Measurements from ENCODE around the gene SDHAF1.

GRCh38 chr19:36010402-36010801, 15.4 kb downstream of the SDHAF1 start:
- TF ChIP-seq, protein P1, sequence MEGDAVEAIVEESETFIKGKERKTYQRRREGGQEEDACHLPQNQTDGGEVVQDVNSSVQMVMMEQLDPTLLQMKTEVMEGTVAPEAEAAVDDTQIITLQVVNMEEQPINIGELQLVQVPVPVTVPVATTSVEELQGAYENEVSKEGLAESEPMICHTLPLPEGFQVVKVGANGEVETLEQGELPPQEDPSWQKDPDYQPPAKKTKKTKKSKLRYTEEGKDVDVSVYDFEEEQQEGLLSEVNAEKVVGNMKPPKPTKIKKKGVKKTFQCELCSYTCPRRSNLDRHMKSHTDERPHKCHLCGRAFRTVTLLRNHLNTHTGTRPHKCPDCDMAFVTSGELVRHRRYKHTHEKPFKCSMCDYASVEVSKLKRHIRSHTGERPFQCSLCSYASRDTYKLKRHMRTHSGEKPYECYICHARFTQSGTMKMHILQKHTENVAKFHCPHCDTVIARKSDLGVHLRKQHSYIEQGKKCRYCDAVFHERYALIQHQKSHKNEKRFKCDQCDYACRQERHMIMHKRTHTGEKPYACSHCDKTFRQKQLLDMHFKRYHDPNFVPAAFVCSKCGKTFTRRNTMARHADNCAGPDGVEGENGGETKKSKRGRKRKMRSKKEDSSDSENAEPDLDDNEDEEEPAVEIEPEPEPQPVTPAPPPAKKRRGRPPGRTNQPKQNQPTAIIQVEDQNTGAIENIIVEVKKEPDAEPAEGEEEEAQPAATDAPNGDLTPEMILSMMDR (IDR thresholded peaks at IDR 0.05 in 2 of 3, conservative IDR thresholded peaks at IDR 0.05 in 1 of 3; ENCODE audit: borderline replicate concordance in 1 of 3, insufficient read depth in 1 of 3, low read depth in 2 of 3, low read length in 2 of 3) = no peak
- TF ChIP-seq EZH2 (IDR thresholded peaks at IDR 0.05) = no peak
- TF ChIP-seq, protein P2, sequence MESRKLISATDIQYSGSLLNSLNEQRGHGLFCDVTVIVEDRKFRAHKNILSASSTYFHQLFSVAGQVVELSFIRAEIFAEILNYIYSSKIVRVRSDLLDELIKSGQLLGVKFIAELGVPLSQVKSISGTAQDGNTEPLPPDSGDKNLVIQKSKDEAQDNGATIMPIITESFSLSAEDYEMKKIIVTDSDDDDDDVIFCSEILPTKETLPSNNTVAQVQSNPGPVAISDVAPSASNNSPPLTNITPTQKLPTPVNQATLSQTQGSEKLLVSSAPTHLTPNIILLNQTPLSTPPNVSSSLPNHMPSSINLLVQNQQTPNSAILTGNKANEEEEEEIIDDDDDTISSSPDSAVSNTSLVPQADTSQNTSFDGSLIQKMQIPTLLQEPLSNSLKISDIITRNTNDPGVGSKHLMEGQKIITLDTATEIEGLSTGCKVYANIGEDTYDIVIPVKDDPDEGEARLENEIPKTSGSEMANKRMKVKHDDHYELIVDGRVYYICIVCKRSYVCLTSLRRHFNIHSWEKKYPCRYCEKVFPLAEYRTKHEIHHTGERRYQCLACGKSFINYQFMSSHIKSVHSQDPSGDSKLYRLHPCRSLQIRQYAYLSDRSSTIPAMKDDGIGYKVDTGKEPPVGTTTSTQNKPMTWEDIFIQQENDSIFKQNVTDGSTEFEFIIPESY (IDR thresholded peaks at IDR 0.05; ENCODE audit: extremely low read depth, insufficient replicate concordance, low read length) = no peak
- no peak for TF ChIP-seq JUND (IDR thresholded peaks at IDR 0.05)
- TF ChIP-seq SIN3A (IDR thresholded peaks at IDR 0.05; ENCODE audit: low read depth) = no peak
- TF ChIP-seq POLR2AphosphoS5 (IDR thresholded peaks at IDR 0.05; ENCODE audit: low read depth, low read length) = no peak
- TF ChIP-seq, protein P3, sequence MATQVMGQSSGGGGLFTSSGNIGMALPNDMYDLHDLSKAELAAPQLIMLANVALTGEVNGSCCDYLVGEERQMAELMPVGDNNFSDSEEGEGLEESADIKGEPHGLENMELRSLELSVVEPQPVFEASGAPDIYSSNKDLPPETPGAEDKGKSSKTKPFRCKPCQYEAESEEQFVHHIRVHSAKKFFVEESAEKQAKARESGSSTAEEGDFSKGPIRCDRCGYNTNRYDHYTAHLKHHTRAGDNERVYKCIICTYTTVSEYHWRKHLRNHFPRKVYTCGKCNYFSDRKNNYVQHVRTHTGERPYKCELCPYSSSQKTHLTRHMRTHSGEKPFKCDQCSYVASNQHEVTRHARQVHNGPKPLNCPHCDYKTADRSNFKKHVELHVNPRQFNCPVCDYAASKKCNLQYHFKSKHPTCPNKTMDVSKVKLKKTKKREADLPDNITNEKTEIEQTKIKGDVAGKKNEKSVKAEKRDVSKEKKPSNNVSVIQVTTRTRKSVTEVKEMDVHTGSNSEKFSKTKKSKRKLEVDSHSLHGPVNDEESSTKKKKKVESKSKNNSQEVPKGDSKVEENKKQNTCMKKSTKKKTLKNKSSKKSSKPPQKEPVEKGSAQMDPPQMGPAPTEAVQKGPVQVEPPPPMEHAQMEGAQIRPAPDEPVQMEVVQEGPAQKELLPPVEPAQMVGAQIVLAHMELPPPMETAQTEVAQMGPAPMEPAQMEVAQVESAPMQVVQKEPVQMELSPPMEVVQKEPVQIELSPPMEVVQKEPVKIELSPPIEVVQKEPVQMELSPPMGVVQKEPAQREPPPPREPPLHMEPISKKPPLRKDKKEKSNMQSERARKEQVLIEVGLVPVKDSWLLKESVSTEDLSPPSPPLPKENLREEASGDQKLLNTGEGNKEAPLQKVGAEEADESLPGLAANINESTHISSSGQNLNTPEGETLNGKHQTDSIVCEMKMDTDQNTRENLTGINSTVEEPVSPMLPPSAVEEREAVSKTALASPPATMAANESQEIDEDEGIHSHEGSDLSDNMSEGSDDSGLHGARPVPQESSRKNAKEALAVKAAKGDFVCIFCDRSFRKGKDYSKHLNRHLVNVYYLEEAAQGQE (IDR thresholded peaks at IDR 0.05; ENCODE audit: low read depth) = no peak
- no peak for TF ChIP-seq POLR2A (IDR thresholded peaks at IDR 0.05; ENCODE audit: borderline replicate concordance, extremely low read depth, insufficient read depth, insufficient read length)
- TF ChIP-seq, protein P4, sequence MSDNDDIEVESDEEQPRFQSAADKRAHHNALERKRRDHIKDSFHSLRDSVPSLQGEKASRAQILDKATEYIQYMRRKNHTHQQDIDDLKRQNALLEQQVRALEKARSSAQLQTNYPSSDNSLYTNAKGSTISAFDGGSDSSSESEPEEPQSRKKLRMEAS (IDR thresholded peaks at IDR 0.05) = no peak
- no peak for TF ChIP-seq SRF (IDR thresholded peaks at IDR 0.05; ENCODE audit: low read depth)
- no peak for TF ChIP-seq ATF3 (IDR thresholded peaks at IDR 0.05)
- no peak for TF ChIP-seq RAD21 (IDR thresholded peaks at IDR 0.05; ENCODE audit: low read depth)
- no peak for TF ChIP-seq EGR1 (IDR thresholded peaks at IDR 0.05; ENCODE audit: low read depth)
